Endothelial cell of umbilical vein (primary cell): Measurements from ENCODE around the gene IGSF9B. TPM values are rescaled to one million over a fixed set of nuclear protein-coding genes. Genes with fewer than 3 reads are reported as not detected.

Experiments used
- BruUV-seq: library from RNA; stranded (reverse); fragments of 400-500 nt; replicated peaks from 2 replicates; lab custom pipeline; 2021; lab: Mats Ljungman, UMichigan
- CTCF ChIA-PET: fragments of 300-600, 350-600 bp; sonication (Branson Sonifier 250); formaldehyde crosslinking; loops from one replicate; lab custom pipeline; 2021; ENCODE audit warnings: antibody characterized with exemption, inconsistent platforms; lab: Charles Lee
- POLR2A ChIA-PET: fragments of 300-600, 350-600 bp; sonication (Branson Sonifier 250); formaldehyde crosslinking; loops from one replicate; lab custom pipeline; 2021; ENCODE audit warnings: antibody characterized with exemption, inconsistent platforms; lab: Charles Lee
- DNase-seq: peaks from one replicate; pipeline ENCODE4 v3.0.0-alpha.2; 2011; ENCODE audit warnings: low read depth, low spot score
- FAIRE-seq: peaks from 2 replicates; lab custom pipeline; 2011; peaks lifted over from hg19 to GRCh38; lab: Jason Lieb, UNC
- H2AFZ ChIP-seq: 2 replicates; pipeline ENCODE4 v1.6.0; 2012; ENCODE audit warnings: low read depth, low read length, control low read depth, inconsistent platforms
- H3K27ac ChIP-seq: 2 replicates; pipeline ENCODE4 v1.5.1; 2011; ENCODE audit warnings: low read depth, mild to moderate bottlenecking, control low read depth, low read length, moderate library complexity; ENCODE audit not compliant: insufficient read depth
- H3K27me3 ChIP-seq, 2 experiments: 2 replicates each; pipeline versions ENCODE4 v1.6.0 to v1.6.1; 2011; ENCODE audit warnings: low read length in 2 of 2, mixed read lengths in 1 of 2; ENCODE audit not compliant: control insufficient read depth in 2 of 2, insufficient read depth in 2 of 2
- H3K36me3 ChIP-seq, 2 experiments: 2 replicates in 1 of 2; 3 replicates in 1 of 2; pipeline ENCODE4 v1.5.1; 2011; ENCODE audit warnings: low read length in 2 of 2, mild to moderate bottlenecking in 1 of 2, moderate library complexity in 1 of 2; ENCODE audit not compliant: control insufficient read depth in 2 of 2, insufficient read depth in 2 of 2; ENCODE audit errors: extremely low read depth in 1 of 2
- H3K4me1 ChIP-seq: 3 replicates; pipeline ENCODE4 v1.5.1; 2011; ENCODE audit warnings: mild to moderate bottlenecking, low read length; ENCODE audit not compliant: control insufficient read depth, insufficient read depth; ENCODE audit errors: extremely low read depth
- H3K4me2 ChIP-seq: 2 replicates; pipeline ENCODE4 v1.6.1; 2011; ENCODE audit warnings: low read length, control low read depth, mixed read lengths; ENCODE audit not compliant: insufficient read depth
- H3K4me3 ChIP-seq, 3 experiments: fragments of 200-600 bp in 1 of 3; sonication (generic), shearing (Covaris generic) in 1 of 3; replicated peaks in 1 of 3; 2 replicates each; pipeline ENCODE4 v1.5.1; 2011 to 2016; ENCODE audit warnings: control low read depth in 3 of 3, low read length in 3 of 3, mild to moderate bottlenecking in 2 of 3, inconsistent platforms in 1 of 3, low read depth in 1 of 3, moderate library complexity in 1 of 3; ENCODE audit not compliant: insufficient read depth in 1 of 3
- H3K79me2 ChIP-seq: 2 replicates; pipeline ENCODE4 v1.6.0; 2012; ENCODE audit warnings: low read length, inconsistent platforms; ENCODE audit not compliant: control insufficient read depth, insufficient read depth
- H3K9ac ChIP-seq: replicated peaks from 2 replicates; pipeline ENCODE3; 2011; ENCODE audit warnings: low read length, control low read depth; ENCODE audit not compliant: insufficient read depth; ENCODE audit errors: extremely low read depth
- H3K9me1 ChIP-seq: replicated peaks from 3 replicates; pipeline ENCODE4 v1.6.0; 2011; ENCODE audit warnings: mild to moderate bottlenecking, low read length; ENCODE audit not compliant: control insufficient read depth, insufficient read depth; ENCODE audit errors: extremely low read depth
- H3K9me3 ChIP-seq: replicated peaks from 2 replicates; pipeline ENCODE4 v1.5.1; 2012; ENCODE audit warnings: low read length, inconsistent platforms; ENCODE audit not compliant: control insufficient read depth, insufficient read depth
- H4K20me1 ChIP-seq: replicated peaks from 2 replicates; pipeline ENCODE3; 2011; ENCODE audit warnings: mild to moderate bottlenecking, low read length; ENCODE audit not compliant: control insufficient read depth, insufficient read depth; ENCODE audit errors: extremely low read depth
- EZH2 ChIP-seq: IDR thresholded peaks from 2 replicates; pipeline ENCODE4 v1.6.1; 2012; ENCODE audit warnings: borderline replicate concordance, low read depth, mild to moderate bottlenecking, moderate library complexity, low read length, inconsistent platforms; ENCODE audit not compliant: severe bottlenecking
- JUN ChIP-seq: IDR thresholded peaks from 2 replicates; pipeline ENCODE4 v1.6.1; 2011; ENCODE audit warnings: borderline replicate concordance, low read depth; ENCODE audit not compliant: insufficient read length, insufficient read depth
- MYC ChIP-seq: IDR thresholded peaks from one replicate; pipeline ENCODE4 v1.6.1; 2011; ENCODE audit warnings: mild to moderate bottlenecking, low read depth, low read length
- POLR2A ChIP-seq: IDR thresholded peaks from 2 replicates; pipeline ENCODE4 v1.6.1; 2012; ENCODE audit warnings: low read depth, mild to moderate bottlenecking, control low read depth, low read length
- POLR2AphosphoS5 ChIP-seq: IDR thresholded peaks from 2 replicates; pipeline ENCODE4 v1.6.1; 2012; ENCODE audit warnings: low read depth, mild to moderate bottlenecking, control low read depth, low read length, moderate library complexity; ENCODE audit not compliant: insufficient read depth
- dilution Hi-C: fragments of 300-500 bp; cut with MboI; formaldehyde crosslinking; loops from one replicate; pipeline ENCODE4 v1.15.0; 2019; ENCODE audit warnings: low sequenced_read_pairs; ENCODE audit not compliant: extremely low pct_ligation_motif_present
- intact Hi-C: fragments of 100-400 bp; cut with micrococcal nuclease; formaldehyde crosslinking; loops from one replicate; pipeline ENCODE4 v1.10.0; 2022
- polyA plus RNA-seq, 4 experiments: library from polyadenylated mRNA; depleted of rRNA in 3 of 4; stranded (reverse) in 3 of 4; unstranded in 1 of 4; fragments of >200 nt; gene quantifications; 2 replicates each; pipeline versions ENCODE4 v1.2.1 to v1.2.3, GENCODE V29; 2011 to 2012; ENCODE audit warnings: missing spikeins in 1 of 4
- total RNA-seq: library from RNA; stranded (reverse); gene quantifications from 2 replicates; pipeline ENCODE4 v1.2.3, GENCODE V29; 2021
- TF ChIP-seq, protein P1 (sequence below): IDR thresholded peaks from 2 replicates; pipeline ENCODE4 v1.6.1; 2011; ENCODE audit not compliant: insufficient read depth, insufficient read length
- TF ChIP-seq, protein P2 (sequence below), 2 donors: IDR thresholded peaks; 1 replicate in 1 of 2; 2 replicates in 1 of 2; pipeline ENCODE4 v1.5.1; 2011; ENCODE audit warnings: low read length in 2 of 2, mild to moderate bottlenecking in 2 of 2, moderate library complexity in 2 of 2, control low read depth in 1 of 2, inconsistent platforms in 1 of 2, low read depth in 1 of 2; ENCODE audit not compliant: insufficient read depth in 1 of 2; ENCODE audit errors: extremely low read depth in 1 of 2

The IGSF9B gene
- total and polyA plus RNA-seq, 2 donors (not counting 3 experiments of a cell fraction or from before 2014, with no cell fraction given) = 0.15 to 0.18 TPM

DNA sequence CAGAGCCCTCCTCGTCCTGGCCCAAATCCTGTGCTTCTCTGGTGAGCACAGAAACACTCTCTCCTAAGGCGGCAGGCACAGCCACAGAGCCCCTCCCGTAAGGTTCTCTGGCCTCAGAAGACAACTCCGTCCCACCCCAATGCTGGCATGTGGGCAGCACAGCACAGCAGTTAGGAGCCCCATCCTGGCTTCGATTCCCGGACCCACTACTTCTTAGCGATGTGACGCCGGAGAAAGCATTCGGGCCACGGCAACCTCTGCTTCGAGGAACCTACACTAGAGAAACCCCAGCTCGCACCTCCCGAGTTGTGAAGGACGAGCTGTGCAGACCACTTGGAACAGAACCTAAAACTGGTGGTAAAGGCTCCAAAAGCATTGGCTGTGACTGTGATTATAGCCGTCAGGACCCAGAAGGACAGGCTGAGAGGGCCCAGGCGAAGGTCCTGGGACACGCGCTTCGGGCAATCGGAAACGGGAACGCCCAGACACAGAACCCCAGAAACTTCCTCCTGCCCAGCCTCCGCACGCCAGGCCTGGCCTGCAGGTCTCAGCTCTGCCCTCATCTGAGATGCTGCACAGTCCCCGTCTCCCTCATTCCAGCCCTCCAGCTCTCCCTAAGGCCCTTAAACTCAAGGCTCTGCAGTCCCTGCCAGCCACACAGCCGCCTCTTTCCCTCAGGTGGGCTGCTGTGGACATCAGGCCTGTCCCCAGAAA is 26.6 kb downstream of the IGSF9B start:
- Histone ChIP-seq H3K9ac (no peak overlapping the region), H3K4me2 (no peak overlapping the region), H3K36me3 (no peaks in the 10 kb centered on the region), H3K4me1 (no peaks in the 10 kb centered on the region), H3K9me3 (no peaks in the 10 kb centered on the region), H3K4me3 (no peak overlapping the region), H3K9me1 (no peaks in the 10 kb centered on the region), H3K27me3 (no peaks in the 10 kb centered on the region), H2AFZ (no peak overlapping the region), H3K27ac (no peak overlapping the region), H3K79me2 (no peaks in the 10 kb centered on the region), H4K20me1 (no peaks in the 10 kb centered on the region)
- dilution Hi-C loops (no loop called here), intact Hi-C loops (no loop called here)
- CTCF ChIA-PET = no interaction called here
- POLR2A ChIA-PET = no interaction called here
- BruUV-seq = no TSS peak
- TF ChIP-seq EZH2 (no peak), JUN (no peak), POLR2A (no peak), MYC (no peak), POLR2AphosphoS5 (no peak)
- TF ChIP-seq, protein P1, sequence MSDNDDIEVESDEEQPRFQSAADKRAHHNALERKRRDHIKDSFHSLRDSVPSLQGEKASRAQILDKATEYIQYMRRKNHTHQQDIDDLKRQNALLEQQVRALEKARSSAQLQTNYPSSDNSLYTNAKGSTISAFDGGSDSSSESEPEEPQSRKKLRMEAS = no peak
- TF ChIP-seq, protein P2, sequence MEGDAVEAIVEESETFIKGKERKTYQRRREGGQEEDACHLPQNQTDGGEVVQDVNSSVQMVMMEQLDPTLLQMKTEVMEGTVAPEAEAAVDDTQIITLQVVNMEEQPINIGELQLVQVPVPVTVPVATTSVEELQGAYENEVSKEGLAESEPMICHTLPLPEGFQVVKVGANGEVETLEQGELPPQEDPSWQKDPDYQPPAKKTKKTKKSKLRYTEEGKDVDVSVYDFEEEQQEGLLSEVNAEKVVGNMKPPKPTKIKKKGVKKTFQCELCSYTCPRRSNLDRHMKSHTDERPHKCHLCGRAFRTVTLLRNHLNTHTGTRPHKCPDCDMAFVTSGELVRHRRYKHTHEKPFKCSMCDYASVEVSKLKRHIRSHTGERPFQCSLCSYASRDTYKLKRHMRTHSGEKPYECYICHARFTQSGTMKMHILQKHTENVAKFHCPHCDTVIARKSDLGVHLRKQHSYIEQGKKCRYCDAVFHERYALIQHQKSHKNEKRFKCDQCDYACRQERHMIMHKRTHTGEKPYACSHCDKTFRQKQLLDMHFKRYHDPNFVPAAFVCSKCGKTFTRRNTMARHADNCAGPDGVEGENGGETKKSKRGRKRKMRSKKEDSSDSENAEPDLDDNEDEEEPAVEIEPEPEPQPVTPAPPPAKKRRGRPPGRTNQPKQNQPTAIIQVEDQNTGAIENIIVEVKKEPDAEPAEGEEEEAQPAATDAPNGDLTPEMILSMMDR (IDR thresholded peaks at IDR 0.05; ENCODE audit: extremely low read depth in 1 of 2, insufficient read depth in 1 of 2, low read depth in 1 of 2, low read length in 2 of 2) = no peak
- FAIRE-seq = no peak
- no peak for DNase-seq
